Transverse colon (tissue), 3 donors: ENCODE measurements around the gene NCAPG.

Experiments
- POLR2A ChIP-seq: fragments of 450-650 bp; IDR thresholded peaks from one replicate; pipeline ENCODE4 v1.6.1; 2016; ENCODE audit warnings: antibody characterized with exemption, mild to moderate bottlenecking, moderate library complexity
- POLR2AphosphoS5 ChIP-seq, 3 donors: sonication (generic); formaldehyde crosslinking; IDR thresholded peaks; one replicate each; pipeline ENCODE4 v1.6.1; 2016; ENCODE audit warnings: antibody characterized with exemption in 3 of 3

DNA sequence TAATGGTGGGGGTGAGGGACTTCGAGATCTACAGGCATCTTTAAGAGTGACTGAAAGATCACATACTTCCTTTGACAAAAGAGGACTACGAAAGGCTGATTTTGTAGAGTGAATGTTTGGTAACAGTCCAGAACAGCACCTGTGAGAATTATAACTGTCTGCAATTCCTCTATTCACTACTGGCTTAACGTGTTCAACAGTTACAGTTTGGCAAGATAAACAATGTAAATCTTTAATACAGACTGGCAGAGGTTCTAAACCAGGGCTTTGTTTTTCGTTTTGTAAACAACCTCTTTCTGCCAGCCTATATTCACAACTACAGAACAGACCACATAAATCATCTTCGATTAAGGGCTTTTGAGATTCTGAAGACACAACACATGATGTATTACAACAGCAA lies 66.9 kb downstream of the NCAPG start:
- no peak for TF ChIP-seq POLR2A
- no peak for TF ChIP-seq POLR2AphosphoS5 (IDR thresholded peaks at IDR 0.05)
